ENCODE data around the gene CCDC8.

DNA sequence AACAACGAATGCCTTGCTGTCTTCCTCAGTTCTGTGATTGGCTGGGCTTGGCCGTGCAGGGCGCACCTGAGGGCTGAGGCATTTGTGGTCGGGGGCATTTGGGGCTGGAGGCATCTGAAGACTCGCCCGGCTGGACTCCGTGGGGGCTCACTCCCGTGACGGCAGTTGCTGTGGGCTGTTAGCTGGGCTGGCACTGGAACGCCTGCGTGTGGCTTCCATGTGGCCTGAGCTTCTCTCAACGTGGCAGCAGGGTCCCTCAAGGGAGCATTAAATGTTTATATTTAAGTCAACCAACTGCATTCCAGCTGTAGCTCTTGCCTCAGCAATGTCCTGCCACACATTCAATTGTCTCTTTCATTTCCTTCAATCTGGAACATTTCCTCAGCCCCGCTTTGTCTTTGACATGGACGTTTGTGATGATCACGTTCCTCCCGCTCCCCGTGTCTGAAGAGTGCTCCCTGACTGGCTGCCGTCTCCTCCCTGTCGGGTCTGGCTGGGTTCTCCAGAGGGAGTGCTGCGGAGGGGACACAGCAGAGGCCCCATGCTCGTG, 21.0 kb downstream of the CCDC8 start:
- TF ChIP-seq POLR2A (IDR thresholded peaks at IDR 0.05) (no peak), EP300 (IDR thresholded peaks at IDR 0.05) (no peak), POLR2AphosphoS5 (IDR thresholded peaks at IDR 0.05) (no peak)
- TF ChIP-seq, protein P1, sequence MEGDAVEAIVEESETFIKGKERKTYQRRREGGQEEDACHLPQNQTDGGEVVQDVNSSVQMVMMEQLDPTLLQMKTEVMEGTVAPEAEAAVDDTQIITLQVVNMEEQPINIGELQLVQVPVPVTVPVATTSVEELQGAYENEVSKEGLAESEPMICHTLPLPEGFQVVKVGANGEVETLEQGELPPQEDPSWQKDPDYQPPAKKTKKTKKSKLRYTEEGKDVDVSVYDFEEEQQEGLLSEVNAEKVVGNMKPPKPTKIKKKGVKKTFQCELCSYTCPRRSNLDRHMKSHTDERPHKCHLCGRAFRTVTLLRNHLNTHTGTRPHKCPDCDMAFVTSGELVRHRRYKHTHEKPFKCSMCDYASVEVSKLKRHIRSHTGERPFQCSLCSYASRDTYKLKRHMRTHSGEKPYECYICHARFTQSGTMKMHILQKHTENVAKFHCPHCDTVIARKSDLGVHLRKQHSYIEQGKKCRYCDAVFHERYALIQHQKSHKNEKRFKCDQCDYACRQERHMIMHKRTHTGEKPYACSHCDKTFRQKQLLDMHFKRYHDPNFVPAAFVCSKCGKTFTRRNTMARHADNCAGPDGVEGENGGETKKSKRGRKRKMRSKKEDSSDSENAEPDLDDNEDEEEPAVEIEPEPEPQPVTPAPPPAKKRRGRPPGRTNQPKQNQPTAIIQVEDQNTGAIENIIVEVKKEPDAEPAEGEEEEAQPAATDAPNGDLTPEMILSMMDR (IDR thresholded peaks at IDR 0.05) = no peak
